PFSK-1 (cell line): ENCODE results near the gene EPHA8.

Experiments used
- POLR2AphosphoS5 ChIP-seq: IDR thresholded peaks from 2 replicates; pipeline ENCODE4 v1.6.1; 2012; ENCODE audit warnings: low read depth, mild to moderate bottlenecking, control low read depth, low read length, moderate library complexity
- SIN3A ChIP-seq: IDR thresholded peaks from 2 replicates; pipeline ENCODE4 v1.6.1; 2012; ENCODE audit warnings: mild to moderate bottlenecking, low read length, moderate library complexity, borderline replicate concordance; ENCODE audit not compliant: insufficient read depth

DNA sequence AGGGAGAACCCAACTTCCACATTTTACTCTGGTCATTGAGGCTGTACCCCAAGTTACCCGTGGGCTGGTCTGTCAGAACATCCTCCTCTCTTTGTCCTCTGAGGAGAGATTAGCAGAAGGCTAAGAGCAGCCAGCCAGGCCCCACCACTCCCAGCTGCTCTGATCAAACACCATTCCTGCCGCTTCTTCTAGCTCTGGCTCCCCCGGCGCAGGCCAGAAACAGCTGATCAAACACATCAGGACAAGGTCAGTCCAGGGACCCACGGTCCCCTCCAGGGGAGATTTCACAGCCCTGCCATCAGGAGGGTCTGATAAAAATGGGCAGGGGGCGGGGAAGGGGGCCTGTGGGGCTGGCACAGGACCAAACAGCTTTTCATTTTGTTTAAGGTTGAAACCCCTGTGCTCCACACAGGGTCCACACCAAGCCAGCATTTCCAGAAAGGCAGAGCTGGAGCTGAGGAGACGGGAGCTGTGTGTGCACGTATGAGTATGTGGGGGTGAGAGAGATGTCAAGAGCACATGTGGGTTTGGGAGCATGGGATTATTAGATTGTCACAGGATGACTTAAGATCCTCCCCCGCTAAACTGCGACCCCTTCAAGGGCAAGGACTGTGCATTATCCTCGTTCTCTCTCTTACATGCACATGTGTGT is 29.9 kb upstream of the EPHA8 start:
- TF ChIP-seq SIN3A (no peak), POLR2AphosphoS5 (no peak)
